HEK293T (cell line): ENCODE data around the gene TRA2A.

Experiments used
- BHLHE40 ChIP-seq: fragments of 450-650 bp; IDR thresholded peaks from 2 replicates; pipeline ENCODE4 v1.6.1; 2016; ENCODE audit warnings: mild to moderate bottlenecking, moderate library complexity, borderline replicate concordance
- FOXA1 ChIP-seq: fragments of 450-650 bp; IDR thresholded peaks from 2 replicates; pipeline ENCODE4 v1.6.1; 2016; ENCODE audit warnings: mild to moderate bottlenecking
- FOXM1 ChIP-seq: fragments of 450-650 bp; IDR thresholded peaks from 2 replicates; pipeline ENCODE4 v1.6.1; 2017; ENCODE audit warnings: mild to moderate bottlenecking, borderline replicate concordance
- L3MBTL2 ChIP-seq: fragments of 450-650 bp; conservative IDR thresholded peaks from 2 replicates; pipeline ENCODE4 v1.6.1; 2016; ENCODE audit warnings: mild to moderate bottlenecking
- LEF1 ChIP-seq: fragments of 450-650 bp; IDR thresholded peaks from 2 replicates; pipeline ENCODE4 v1.6.1; 2017; ENCODE audit warnings: mild to moderate bottlenecking, borderline replicate concordance
- SP1 ChIP-seq: fragments of 450-650 bp; IDR thresholded peaks from 2 replicates; pipeline ENCODE4 v1.6.1; 2017
- SUZ12 ChIP-seq: fragments of 450-650 bp; IDR thresholded peaks from 2 replicates; pipeline ENCODE4 v1.6.1; 2016; ENCODE audit warnings: mild to moderate bottlenecking

GRCh38 chr7:23477157-23477499, 54.7 kb downstream of the TRA2A start:
- TF ChIP-seq FOXM1 (no peak), L3MBTL2 (no peak), SP1 (no peak), BHLHE40 (no peak), FOXA1 (no peak), SUZ12 (no peak), LEF1 (no peak)
